ENCODE results near the gene FAAP100. TPM values are rescaled to one million over a fixed set of nuclear protein-coding genes. Genes with fewer than 3 reads are reported as not detected.

The FAAP100 gene
- total RNA-seq, 1 experiment from 2014 or later: 54.7 TPM

DNA sequence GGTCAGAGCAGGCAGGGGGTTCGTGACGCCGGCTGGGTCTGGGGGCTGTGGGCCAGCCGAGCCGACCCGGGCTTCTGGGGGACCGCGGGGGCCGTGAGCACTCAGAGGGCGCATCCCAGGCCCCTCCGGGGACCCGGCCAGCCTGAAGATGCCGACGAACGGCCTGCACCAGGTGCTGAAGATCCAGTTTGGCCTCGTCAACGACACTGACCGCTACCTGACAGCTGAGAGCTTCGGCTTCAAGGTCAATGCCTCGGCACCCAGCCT is 23.8 kb downstream of the FAAP100 start:
- Mint-ChIP-seq H3K36me3 (no peaks in the 10 kb centered on the region), H3K9me3 (no peaks in the 10 kb centered on the region), H3K27ac (no peak overlapping the region), H3K4me1 (no peaks in the 10 kb centered on the region), H3K27me3 (ENCODE audit: low read depth) (peaks cover 13% of the 10 kb centered on the region), H3K4me3 (no peak overlapping the region)
- ATAC-seq (no peak), DNase-seq (ENCODE audit: low spot score) (no peak)
- TF ChIP-seq, protein P1, sequence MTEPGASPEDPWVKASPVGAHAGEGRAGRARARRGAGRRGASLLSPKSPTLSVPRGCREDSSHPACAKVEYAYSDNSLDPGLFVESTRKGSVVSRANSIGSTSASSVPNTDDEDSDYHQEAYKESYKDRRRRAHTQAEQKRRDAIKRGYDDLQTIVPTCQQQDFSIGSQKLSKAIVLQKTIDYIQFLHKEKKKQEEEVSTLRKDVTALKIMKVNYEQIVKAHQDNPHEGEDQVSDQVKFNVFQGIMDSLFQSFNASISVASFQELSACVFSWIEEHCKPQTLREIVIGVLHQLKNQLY (CRISPR knock-in tag; IDR thresholded peaks at IDR 0.05): no peak
- TF ChIP-seq ATF1 (CRISPR knock-in tag; IDR thresholded peaks at IDR 0.05) (no peak), NR1H2 (CRISPR knock-in tag; IDR thresholded peaks at IDR 0.05) (no peak), SMAD3 (CRISPR knock-in tag; IDR thresholded peaks at IDR 0.05; ENCODE audit: borderline replicate concordance) (no peak), ZNF317 (CRISPR knock-in tag; IDR thresholded peaks at IDR 0.05; ENCODE audit: borderline replicate concordance, low read depth) (no peak), GRHL2 (CRISPR knock-in tag; IDR thresholded peaks at IDR 0.05; ENCODE audit: insufficient replicate concordance, severe bottlenecking) (no peak), JAZF1 (CRISPR knock-in tag; IDR thresholded peaks at IDR 0.05) (no peak), CBFB (CRISPR knock-in tag; IDR thresholded peaks at IDR 0.05; ENCODE audit: low read depth) (no peak)
- CTCF ChIA-PET: interaction anchor here (0.9 to 1.3 kb wide), 3 partner anchors 9 to 87 kb away, joined by 3 to 5 read pairs (median 3); no protein-coding TSS in a partner anchor
- POLR2A ChIA-PET: no interaction called here

DNA sequence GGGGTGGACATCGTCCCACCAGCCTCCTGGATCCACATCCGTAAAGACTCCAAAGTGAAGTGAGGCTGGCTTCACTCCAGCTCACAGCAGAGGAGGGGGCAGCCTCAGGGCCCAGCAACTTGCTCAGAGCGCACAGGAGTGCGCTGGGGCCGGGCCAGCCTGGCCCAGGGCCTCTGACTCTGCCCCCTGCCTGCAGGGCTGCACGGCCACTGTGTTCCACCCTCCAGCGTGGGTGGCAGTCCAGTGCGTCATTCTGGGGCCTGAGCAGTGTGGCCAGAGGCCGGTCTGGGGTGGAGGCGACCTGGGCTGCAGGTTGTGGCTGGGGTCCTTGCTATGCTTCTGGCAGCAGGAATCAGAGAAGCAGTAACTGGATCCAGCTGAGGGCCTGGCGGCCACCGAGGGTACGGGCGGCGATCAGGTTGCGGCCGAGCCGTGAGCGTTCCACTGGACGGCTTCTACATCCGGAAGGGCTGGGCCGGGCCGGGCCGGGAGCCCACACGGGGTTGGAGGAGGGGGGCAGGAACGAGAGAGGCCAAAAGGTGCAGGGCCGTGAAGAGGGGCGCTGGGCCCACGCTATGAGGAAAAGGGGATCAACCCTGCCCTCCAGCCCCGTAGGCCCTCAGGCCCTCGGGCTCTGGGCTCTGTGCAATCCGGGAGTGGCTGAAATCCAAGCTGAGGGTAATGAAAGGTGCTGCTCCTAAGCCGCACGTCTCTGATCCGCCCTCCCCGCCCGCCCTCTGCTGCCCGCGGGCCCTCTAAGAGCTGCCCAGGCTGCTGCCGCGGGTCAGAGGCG is 24.4 kb downstream of the FAAP100 start, which contains the start of gene FSCN2:
Gene FSCN2, plus strand, starts transcription at position 787 of the 793 bp plus-strand sequence. CDS start 155 bp downstream, outside the sequence.
- Mint-ChIP-seq H3K4me1 (0 out of 2 replicates have a peak, but pooled peaks cover 2% of the 10 kb centered on the region), H3K4me3 (no peak within 1 kb of the TSS), H3K9me3 (no peaks in the 10 kb centered on the region), H3K27me3 (ENCODE audit: low read depth) (peaks cover 16% of the 10 kb centered on the region), H3K27ac (no peak within 1 kb of the TSS), H3K36me3 (no peaks in the 10 kb centered on the region)
- ChIA-PET POLR2A (no interaction called here), CTCF (interaction anchor here (0.6 to 1.3 kb wide), 4 partner anchors 9 to 87 kb away, joined by 3 to 5 read pairs (median 3); no protein-coding TSS in a partner anchor)
- no peak for DNase-seq (ENCODE audit: low spot score)
- peak; percentile 11; the same call in 1 of the 2 replicates for ATAC-seq
- TF ChIP-seq TEAD1 (CRISPR knock-in tag; IDR thresholded peaks at IDR 0.05) (no peak), SP1 (CRISPR knock-in tag; conservative IDR thresholded peaks at IDR 0.05) (no peak), ZNF317 (CRISPR knock-in tag; IDR thresholded peaks at IDR 0.05; ENCODE audit: borderline replicate concordance, low read depth) (no peak), ATF1 (CRISPR knock-in tag; IDR thresholded peaks at IDR 0.05) (no peak), JAZF1 (CRISPR knock-in tag; IDR thresholded peaks at IDR 0.05) (no peak), MYBL2 (CRISPR knock-in tag; IDR thresholded peaks at IDR 0.05) (no peak), ZNF219 (CRISPR knock-in tag; IDR thresholded peaks at IDR 0.05; ENCODE audit: borderline replicate concordance) (no peak)
- TF ChIP-seq, protein P2, sequence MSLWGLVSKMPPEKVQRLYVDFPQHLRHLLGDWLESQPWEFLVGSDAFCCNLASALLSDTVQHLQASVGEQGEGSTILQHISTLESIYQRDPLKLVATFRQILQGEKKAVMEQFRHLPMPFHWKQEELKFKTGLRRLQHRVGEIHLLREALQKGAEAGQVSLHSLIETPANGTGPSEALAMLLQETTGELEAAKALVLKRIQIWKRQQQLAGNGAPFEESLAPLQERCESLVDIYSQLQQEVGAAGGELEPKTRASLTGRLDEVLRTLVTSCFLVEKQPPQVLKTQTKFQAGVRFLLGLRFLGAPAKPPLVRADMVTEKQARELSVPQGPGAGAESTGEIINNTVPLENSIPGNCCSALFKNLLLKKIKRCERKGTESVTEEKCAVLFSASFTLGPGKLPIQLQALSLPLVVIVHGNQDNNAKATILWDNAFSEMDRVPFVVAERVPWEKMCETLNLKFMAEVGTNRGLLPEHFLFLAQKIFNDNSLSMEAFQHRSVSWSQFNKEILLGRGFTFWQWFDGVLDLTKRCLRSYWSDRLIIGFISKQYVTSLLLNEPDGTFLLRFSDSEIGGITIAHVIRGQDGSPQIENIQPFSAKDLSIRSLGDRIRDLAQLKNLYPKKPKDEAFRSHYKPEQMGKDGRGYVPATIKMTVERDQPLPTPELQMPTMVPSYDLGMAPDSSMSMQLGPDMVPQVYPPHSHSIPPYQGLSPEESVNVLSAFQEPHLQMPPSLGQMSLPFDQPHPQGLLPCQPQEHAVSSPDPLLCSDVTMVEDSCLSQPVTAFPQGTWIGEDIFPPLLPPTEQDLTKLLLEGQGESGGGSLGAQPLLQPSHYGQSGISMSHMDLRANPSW (CRISPR knock-in tag; conservative IDR thresholded peaks at IDR 0.05; ENCODE audit: low read depth): no peak
- TF ChIP-seq, protein P3, sequence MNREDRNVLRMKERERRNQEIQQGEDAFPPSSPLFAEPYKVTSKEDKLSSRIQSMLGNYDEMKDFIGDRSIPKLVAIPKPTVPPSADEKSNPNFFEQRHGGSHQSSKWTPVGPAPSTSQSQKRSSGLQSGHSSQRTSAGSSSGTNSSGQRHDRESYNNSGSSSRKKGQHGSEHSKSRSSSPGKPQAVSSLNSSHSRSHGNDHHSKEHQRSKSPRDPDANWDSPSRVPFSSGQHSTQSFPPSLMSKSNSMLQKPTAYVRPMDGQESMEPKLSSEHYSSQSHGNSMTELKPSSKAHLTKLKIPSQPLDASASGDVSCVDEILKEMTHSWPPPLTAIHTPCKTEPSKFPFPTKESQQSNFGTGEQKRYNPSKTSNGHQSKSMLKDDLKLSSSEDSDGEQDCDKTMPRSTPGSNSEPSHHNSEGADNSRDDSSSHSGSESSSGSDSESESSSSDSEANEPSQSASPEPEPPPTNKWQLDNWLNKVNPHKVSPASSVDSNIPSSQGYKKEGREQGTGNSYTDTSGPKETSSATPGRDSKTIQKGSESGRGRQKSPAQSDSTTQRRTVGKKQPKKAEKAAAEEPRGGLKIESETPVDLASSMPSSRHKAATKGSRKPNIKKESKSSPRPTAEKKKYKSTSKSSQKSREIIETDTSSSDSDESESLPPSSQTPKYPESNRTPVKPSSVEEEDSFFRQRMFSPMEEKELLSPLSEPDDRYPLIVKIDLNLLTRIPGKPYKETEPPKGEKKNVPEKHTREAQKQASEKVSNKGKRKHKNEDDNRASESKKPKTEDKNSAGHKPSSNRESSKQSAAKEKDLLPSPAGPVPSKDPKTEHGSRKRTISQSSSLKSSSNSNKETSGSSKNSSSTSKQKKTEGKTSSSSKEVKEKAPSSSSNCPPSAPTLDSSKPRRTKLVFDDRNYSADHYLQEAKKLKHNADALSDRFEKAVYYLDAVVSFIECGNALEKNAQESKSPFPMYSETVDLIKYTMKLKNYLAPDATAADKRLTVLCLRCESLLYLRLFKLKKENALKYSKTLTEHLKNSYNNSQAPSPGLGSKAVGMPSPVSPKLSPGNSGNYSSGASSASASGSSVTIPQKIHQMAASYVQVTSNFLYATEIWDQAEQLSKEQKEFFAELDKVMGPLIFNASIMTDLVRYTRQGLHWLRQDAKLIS (CRISPR knock-in tag; IDR thresholded peaks at IDR 0.05; ENCODE audit: borderline replicate concordance): no peak
- TF ChIP-seq, protein P1 (CRISPR knock-in tag; IDR thresholded peaks at IDR 0.05): no peak
- TF ChIP-seq, protein P4, sequence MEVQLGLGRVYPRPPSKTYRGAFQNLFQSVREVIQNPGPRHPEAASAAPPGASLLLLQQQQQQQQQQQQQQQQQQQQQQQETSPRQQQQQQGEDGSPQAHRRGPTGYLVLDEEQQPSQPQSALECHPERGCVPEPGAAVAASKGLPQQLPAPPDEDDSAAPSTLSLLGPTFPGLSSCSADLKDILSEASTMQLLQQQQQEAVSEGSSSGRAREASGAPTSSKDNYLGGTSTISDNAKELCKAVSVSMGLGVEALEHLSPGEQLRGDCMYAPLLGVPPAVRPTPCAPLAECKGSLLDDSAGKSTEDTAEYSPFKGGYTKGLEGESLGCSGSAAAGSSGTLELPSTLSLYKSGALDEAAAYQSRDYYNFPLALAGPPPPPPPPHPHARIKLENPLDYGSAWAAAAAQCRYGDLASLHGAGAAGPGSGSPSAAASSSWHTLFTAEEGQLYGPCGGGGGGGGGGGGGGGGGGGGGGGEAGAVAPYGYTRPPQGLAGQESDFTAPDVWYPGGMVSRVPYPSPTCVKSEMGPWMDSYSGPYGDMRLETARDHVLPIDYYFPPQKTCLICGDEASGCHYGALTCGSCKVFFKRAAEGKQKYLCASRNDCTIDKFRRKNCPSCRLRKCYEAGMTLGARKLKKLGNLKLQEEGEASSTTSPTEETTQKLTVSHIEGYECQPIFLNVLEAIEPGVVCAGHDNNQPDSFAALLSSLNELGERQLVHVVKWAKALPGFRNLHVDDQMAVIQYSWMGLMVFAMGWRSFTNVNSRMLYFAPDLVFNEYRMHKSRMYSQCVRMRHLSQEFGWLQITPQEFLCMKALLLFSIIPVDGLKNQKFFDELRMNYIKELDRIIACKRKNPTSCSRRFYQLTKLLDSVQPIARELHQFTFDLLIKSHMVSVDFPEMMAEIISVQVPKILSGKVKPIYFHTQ (CRISPR knock-in tag; IDR thresholded peaks at IDR 0.05): no peak
- TF ChIP-seq, protein P5, sequence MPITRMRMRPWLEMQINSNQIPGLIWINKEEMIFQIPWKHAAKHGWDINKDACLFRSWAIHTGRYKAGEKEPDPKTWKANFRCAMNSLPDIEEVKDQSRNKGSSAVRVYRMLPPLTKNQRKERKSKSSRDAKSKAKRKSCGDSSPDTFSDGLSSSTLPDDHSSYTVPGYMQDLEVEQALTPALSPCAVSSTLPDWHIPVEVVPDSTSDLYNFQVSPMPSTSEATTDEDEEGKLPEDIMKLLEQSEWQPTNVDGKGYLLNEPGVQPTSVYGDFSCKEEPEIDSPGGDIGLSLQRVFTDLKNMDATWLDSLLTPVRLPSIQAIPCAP (CRISPR knock-in tag; IDR thresholded peaks at IDR 0.05): no peak
- TF ChIP-seq, protein P6, sequence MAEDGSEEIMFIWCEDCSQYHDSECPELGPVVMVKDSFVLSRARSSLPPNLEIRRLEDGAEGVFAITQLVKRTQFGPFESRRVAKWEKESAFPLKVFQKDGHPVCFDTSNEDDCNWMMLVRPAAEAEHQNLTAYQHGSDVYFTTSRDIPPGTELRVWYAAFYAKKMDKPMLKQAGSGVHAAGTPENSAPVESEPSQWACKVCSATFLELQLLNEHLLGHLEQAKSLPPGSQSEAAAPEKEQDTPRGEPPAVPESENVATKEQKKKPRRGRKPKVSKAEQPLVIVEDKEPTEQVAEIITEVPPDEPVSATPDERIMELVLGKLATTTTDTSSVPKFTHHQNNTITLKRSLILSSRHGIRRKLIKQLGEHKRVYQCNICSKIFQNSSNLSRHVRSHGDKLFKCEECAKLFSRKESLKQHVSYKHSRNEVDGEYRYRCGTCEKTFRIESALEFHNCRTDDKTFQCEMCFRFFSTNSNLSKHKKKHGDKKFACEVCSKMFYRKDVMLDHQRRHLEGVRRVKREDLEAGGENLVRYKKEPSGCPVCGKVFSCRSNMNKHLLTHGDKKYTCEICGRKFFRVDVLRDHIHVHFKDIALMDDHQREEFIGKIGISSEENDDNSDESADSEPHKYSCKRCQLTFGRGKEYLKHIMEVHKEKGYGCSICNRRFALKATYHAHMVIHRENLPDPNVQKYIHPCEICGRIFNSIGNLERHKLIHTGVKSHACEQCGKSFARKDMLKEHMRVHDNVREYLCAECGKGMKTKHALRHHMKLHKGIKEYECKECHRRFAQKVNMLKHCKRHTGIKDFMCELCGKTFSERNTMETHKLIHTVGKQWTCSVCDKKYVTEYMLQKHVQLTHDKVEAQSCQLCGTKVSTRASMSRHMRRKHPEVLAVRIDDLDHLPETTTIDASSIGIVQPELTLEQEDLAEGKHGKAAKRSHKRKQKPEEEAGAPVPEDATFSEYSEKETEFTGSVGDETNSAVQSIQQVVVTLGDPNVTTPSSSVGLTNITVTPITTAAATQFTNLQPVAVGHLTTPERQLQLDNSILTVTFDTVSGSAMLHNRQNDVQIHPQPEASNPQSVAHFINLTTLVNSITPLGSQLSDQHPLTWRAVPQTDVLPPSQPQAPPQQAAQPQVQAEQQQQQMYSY (CRISPR knock-in tag; IDR thresholded peaks at IDR 0.05): no peak
